ENCODE results near the gene PPP2R5C. TPM values are rescaled to one million over a fixed set of nuclear protein-coding genes. Genes with fewer than 3 reads are reported as not detected.
A peak's percentile ranks its signal among the peaks of the same experiment; 100 is the strongest.

PPP2R5C gene
- total RNA-seq, 1 donor from 2014 or later: 55.3 TPM

GRCh38 chr14:101844219-101844618 is 82.7 kb downstream of the PPP2R5C start:
- H3K4me3 ChIP-seq (ENCODE audit: low read length in 3 of 3): no peak overlapping the region
- no peaks in the 10 kb centered on the region for H3K9me3 ChIP-seq (ENCODE audit: control insufficient read depth in 3 of 3, low read length in 3 of 3)
- no peak overlapping the region for H3K9ac ChIP-seq (ENCODE audit: low read depth in 1 of 3, low read length in 3 of 3)
- H3K27ac ChIP-seq (ENCODE audit: low read depth, low read length): no peak overlapping the region
- no peaks in the 10 kb centered on the region for H3K27me3 ChIP-seq (ENCODE audit: control insufficient read depth in 3 of 3, insufficient read depth in 3 of 3, low read length in 3 of 3)
- peaks cover 2 to 15% (median 6%) of the 10 kb centered on the region in 3 donors for H3K4me1 ChIP-seq (ENCODE audit: control insufficient read depth in 3 of 3, insufficient read depth in 3 of 3, low read length in 3 of 3)
- no peaks in the 10 kb centered on the region for H3K36me3 ChIP-seq (ENCODE audit: control insufficient read depth in 3 of 3, insufficient read depth in 3 of 3, low read length in 3 of 3)

- Histone ChIP-seq H3K9me3 (ENCODE audit: control insufficient read depth in 3 of 3, low read length in 3 of 3) (no peaks in the 10 kb centered on the region), H3K36me3 (ENCODE audit: control insufficient read depth in 3 of 3, insufficient read depth in 3 of 3, low read length in 3 of 3) (no peaks in the 10 kb centered on the region), H3K4me3 (ENCODE audit: low read length in 3 of 3) (no peak overlapping the region), H3K4me1 (ENCODE audit: control insufficient read depth in 3 of 3, insufficient read depth in 3 of 3, low read length in 3 of 3) (peaks cover 2 to 11% (median 5%) of the 10 kb centered on the region in 3 donors), H3K9ac (ENCODE audit: low read depth in 1 of 3, low read length in 3 of 3) (no peak overlapping the region), H3K27ac (ENCODE audit: low read depth, low read length) (no peak overlapping the region), H3K27me3 (ENCODE audit: control insufficient read depth in 3 of 3, insufficient read depth in 3 of 3, low read length in 3 of 3) (no peaks in the 10 kb centered on the region)
Measured at GRCh38 chr14:101844751-101845150, 83.2 kb downstream of the PPP2R5C start.

GRCh38 chr14:101845496-101845895 is 84.0 kb downstream of the PPP2R5C start:
- no peaks in the 10 kb centered on the region for H3K27me3 ChIP-seq (ENCODE audit: control insufficient read depth in 3 of 3, insufficient read depth in 3 of 3, low read length in 3 of 3)
- no peak overlapping the region for H3K27ac ChIP-seq (ENCODE audit: low read depth, low read length)
- no peak overlapping the region for H3K9ac ChIP-seq (ENCODE audit: low read depth in 1 of 3, low read length in 3 of 3)
- H3K36me3 ChIP-seq (ENCODE audit: control insufficient read depth in 3 of 3, insufficient read depth in 3 of 3, low read length in 3 of 3): no peaks in the 10 kb centered on the region
- no peaks in the 10 kb centered on the region for H3K9me3 ChIP-seq (ENCODE audit: control insufficient read depth in 3 of 3, low read length in 3 of 3)
- peaks cover 2 to 11% (median 5%) of the 10 kb centered on the region in 3 donors for H3K4me1 ChIP-seq (ENCODE audit: control insufficient read depth in 3 of 3, insufficient read depth in 3 of 3, low read length in 3 of 3)
- no peak overlapping the region for H3K4me3 ChIP-seq (ENCODE audit: low read length in 3 of 3)

GRCh38 chr14:101845896-101846295 is 84.4 kb downstream of the PPP2R5C start:
- Histone ChIP-seq H3K9me3 (ENCODE audit: control insufficient read depth in 3 of 3, low read length in 3 of 3) (no peaks in the 10 kb centered on the region), H3K4me1 (ENCODE audit: control insufficient read depth in 3 of 3, insufficient read depth in 3 of 3, low read length in 3 of 3) (peaks cover 2 to 13% (median 5%) of the 10 kb centered on the region in 3 donors), H3K36me3 (ENCODE audit: control insufficient read depth in 3 of 3, insufficient read depth in 3 of 3, low read length in 3 of 3) (no peaks in the 10 kb centered on the region), H3K27ac (ENCODE audit: low read depth, low read length) (no peak overlapping the region), H3K4me3 (ENCODE audit: low read length in 3 of 3) (no peak overlapping the region), H3K9ac (ENCODE audit: low read depth in 1 of 3, low read length in 3 of 3) (no peak overlapping the region), H3K27me3 (ENCODE audit: control insufficient read depth in 3 of 3, insufficient read depth in 3 of 3, low read length in 3 of 3) (no peaks in the 10 kb centered on the region)

- Histone ChIP-seq H3K36me3 (ENCODE audit: control insufficient read depth in 3 of 3, insufficient read depth in 3 of 3, low read length in 3 of 3) (no peaks in the 10 kb centered on the region), H3K27me3 (ENCODE audit: control insufficient read depth in 3 of 3, insufficient read depth in 3 of 3, low read length in 3 of 3) (no peaks in the 10 kb centered on the region), H3K4me1 (ENCODE audit: control insufficient read depth in 3 of 3, insufficient read depth in 3 of 3, low read length in 3 of 3) (peaks cover 11 to 29% (median 15%) of the 10 kb centered on the region in 3 donors), H3K4me3 (ENCODE audit: low read length in 3 of 3) (no peak overlapping the region), H3K27ac (ENCODE audit: low read depth, low read length) (no peak overlapping the region), H3K9ac (ENCODE audit: low read depth in 1 of 3, low read length in 3 of 3) (no peak overlapping the region), H3K9me3 (ENCODE audit: control insufficient read depth in 3 of 3, low read length in 3 of 3) (no peaks in the 10 kb centered on the region)
Measured at GRCh38 chr14:101849125-101849524, 87.6 kb downstream of the PPP2R5C start.

- H3K9me3 ChIP-seq (ENCODE audit: control insufficient read depth in 3 of 3, low read length in 3 of 3): no peaks in the 10 kb centered on the region
- no peaks in the 10 kb centered on the region for H3K27me3 ChIP-seq (ENCODE audit: control insufficient read depth in 3 of 3, insufficient read depth in 3 of 3, low read length in 3 of 3)
- H3K4me3 ChIP-seq (ENCODE audit: low read length in 3 of 3): no peak overlapping the region
- no peaks in the 10 kb centered on the region for H3K36me3 ChIP-seq (ENCODE audit: control insufficient read depth in 3 of 3, insufficient read depth in 3 of 3, low read length in 3 of 3)
- no peak overlapping the region for H3K27ac ChIP-seq (ENCODE audit: low read depth, low read length)
- H3K4me1 ChIP-seq (ENCODE audit: control insufficient read depth in 3 of 3, insufficient read depth in 3 of 3, low read length in 3 of 3): peaks cover 14 to 33% (median 15%) of the 10 kb centered on the region in 3 donors
- no peak overlapping the region for H3K9ac ChIP-seq (ENCODE audit: low read depth in 1 of 3, low read length in 3 of 3)
Measured at GRCh38 chr14:101849640-101850039, 88.1 kb downstream of the PPP2R5C start.

- Histone ChIP-seq H3K9ac (ENCODE audit: low read depth in 1 of 3, low read length in 3 of 3) (no peak overlapping the region), H3K9me3 (ENCODE audit: control insufficient read depth in 3 of 3, low read length in 3 of 3) (no peaks in the 10 kb centered on the region), H3K27ac (ENCODE audit: low read depth, low read length) (no peak overlapping the region), H3K36me3 (ENCODE audit: control insufficient read depth in 3 of 3, insufficient read depth in 3 of 3, low read length in 3 of 3) (no peaks in the 10 kb centered on the region), H3K27me3 (ENCODE audit: control insufficient read depth in 3 of 3, insufficient read depth in 3 of 3, low read length in 3 of 3) (no peaks in the 10 kb centered on the region), H3K4me3 (ENCODE audit: low read length in 3 of 3) (no peak overlapping the region), H3K4me1 (ENCODE audit: control insufficient read depth in 3 of 3, insufficient read depth in 3 of 3, low read length in 3 of 3) (peaks cover 14 to 40% (median 18%) of the 10 kb centered on the region in 3 donors)
Measured at GRCh38 chr14:101851183-101851582, 89.7 kb downstream of the PPP2R5C start.

GRCh38 chr14:101851736-101852405 is 90.4 kb downstream of the PPP2R5C start:
- Histone ChIP-seq H3K4me3 (ENCODE audit: low read length in 3 of 3) (no peak overlapping the region), H3K4me1 (ENCODE audit: control insufficient read depth in 3 of 3, insufficient read depth in 3 of 3, low read length in 3 of 3) (peaks cover 14 to 40% (median 19%) of the 10 kb centered on the region in 3 donors), H3K27me3 (ENCODE audit: control insufficient read depth in 3 of 3, insufficient read depth in 3 of 3, low read length in 3 of 3) (no peaks in the 10 kb centered on the region), H3K9ac (ENCODE audit: low read depth in 1 of 3, low read length in 3 of 3) (no peak overlapping the region), H3K27ac (ENCODE audit: low read depth, low read length) (no peak overlapping the region), H3K9me3 (ENCODE audit: control insufficient read depth in 3 of 3, low read length in 3 of 3) (no peaks in the 10 kb centered on the region), H3K36me3 (ENCODE audit: control insufficient read depth in 3 of 3, insufficient read depth in 3 of 3, low read length in 3 of 3) (peaks cover 0 to 3% (median 0%) of the 10 kb centered on the region in 3 donors)

GRCh38 chr14:101852785-101853184 is 91.3 kb downstream of the PPP2R5C start:
- no peaks in the 10 kb centered on the region for H3K9me3 ChIP-seq (ENCODE audit: control insufficient read depth in 3 of 3, low read length in 3 of 3)
- H3K4me3 ChIP-seq (ENCODE audit: low read length in 3 of 3): no peak overlapping the region
- peaks cover 0 to 10% (median 5%) of the 10 kb centered on the region in 3 donors for H3K36me3 ChIP-seq (ENCODE audit: control insufficient read depth in 3 of 3, insufficient read depth in 3 of 3, low read length in 3 of 3)
- no peaks in the 10 kb centered on the region for H3K27me3 ChIP-seq (ENCODE audit: control insufficient read depth in 3 of 3, insufficient read depth in 3 of 3, low read length in 3 of 3)
- H3K4me1 ChIP-seq (ENCODE audit: control insufficient read depth in 3 of 3, insufficient read depth in 3 of 3, low read length in 3 of 3): peaks cover 14 to 40% (median 19%) of the 10 kb centered on the region in 3 donors
- no peak overlapping the region for H3K27ac ChIP-seq (ENCODE audit: low read depth, low read length)
- H3K9ac ChIP-seq (ENCODE audit: low read depth in 1 of 3, low read length in 3 of 3): no peak overlapping the region

- no peak overlapping the region for H3K27ac ChIP-seq (ENCODE audit: low read depth, low read length)
Measured at GRCh38 chr14:101853455-101854018, 92.0 kb downstream of the PPP2R5C start.

More at GRCh38 chr14:101853455-101854018, 92.0 kb downstream of the PPP2R5C start:
- peaks cover 0 to 10% (median 5%) of the 10 kb centered on the region in 3 donors for H3K36me3 ChIP-seq (ENCODE audit: control insufficient read depth in 3 of 3, insufficient read depth in 3 of 3, low read length in 3 of 3)
- H3K9me3 ChIP-seq (ENCODE audit: control insufficient read depth in 3 of 3, low read length in 3 of 3): no peaks in the 10 kb centered on the region
- peak overlapping the region in 2 of 3 donors; percentile 55 to 57 for H3K4me3 ChIP-seq (ENCODE audit: low read length in 3 of 3)
- peak overlapping the region; percentile 26 to 68 (median 52) for H3K9ac ChIP-seq (ENCODE audit: low read depth in 1 of 3, low read length in 3 of 3)
- H3K4me1 ChIP-seq (ENCODE audit: control insufficient read depth in 3 of 3, insufficient read depth in 3 of 3, low read length in 3 of 3): peaks cover 14 to 40% (median 19%) of the 10 kb centered on the region in 3 donors
- no peaks in the 10 kb centered on the region for H3K27me3 ChIP-seq (ENCODE audit: control insufficient read depth in 3 of 3, insufficient read depth in 3 of 3, low read length in 3 of 3)
